AG10803 (cell line): ENCODE results near the gene CLDN9.

Source experiments
- DNase-seq: peaks from one replicate; pipeline ENCODE4 v3.0.0; 2010; ENCODE audit warnings: low read depth
- H3K4me3 ChIP-seq: 2 replicates; pipeline ENCODE4 v1.5.1; 2011; ENCODE audit warnings: mild to moderate bottlenecking, low read length, control low read depth
- TF ChIP-seq, protein P1 (sequence below): conservative IDR thresholded peaks from 2 replicates; pipeline ENCODE4 v1.5.1; 2011; ENCODE audit warnings: mild to moderate bottlenecking, low read length, control low read depth, inconsistent platforms

Gene CLDN9

DNA sequence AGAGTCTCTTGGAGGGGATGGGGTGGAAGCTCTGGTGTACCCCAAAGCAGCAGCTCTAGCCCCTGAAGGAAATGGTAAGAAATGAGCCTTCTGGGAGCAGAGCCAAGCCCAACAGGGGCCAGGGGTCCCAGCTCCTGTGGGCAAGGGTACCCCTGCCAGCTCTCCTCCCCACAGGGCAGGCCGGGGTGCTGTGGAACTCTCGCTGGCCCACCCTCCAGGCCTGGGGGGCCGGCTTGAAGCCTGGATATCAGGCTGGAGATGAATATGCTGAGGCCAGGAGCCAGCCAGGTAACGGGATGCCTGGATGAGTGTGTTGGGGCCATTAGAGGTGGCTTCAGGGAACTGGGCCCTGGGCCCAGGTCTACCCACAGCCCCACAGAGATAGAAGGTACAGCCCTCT, 12.2 kb upstream of the CLDN9 start:
- no peak for DNase-seq
- H3K4me3 ChIP-seq = no peak overlapping the region
- TF ChIP-seq, protein P1, sequence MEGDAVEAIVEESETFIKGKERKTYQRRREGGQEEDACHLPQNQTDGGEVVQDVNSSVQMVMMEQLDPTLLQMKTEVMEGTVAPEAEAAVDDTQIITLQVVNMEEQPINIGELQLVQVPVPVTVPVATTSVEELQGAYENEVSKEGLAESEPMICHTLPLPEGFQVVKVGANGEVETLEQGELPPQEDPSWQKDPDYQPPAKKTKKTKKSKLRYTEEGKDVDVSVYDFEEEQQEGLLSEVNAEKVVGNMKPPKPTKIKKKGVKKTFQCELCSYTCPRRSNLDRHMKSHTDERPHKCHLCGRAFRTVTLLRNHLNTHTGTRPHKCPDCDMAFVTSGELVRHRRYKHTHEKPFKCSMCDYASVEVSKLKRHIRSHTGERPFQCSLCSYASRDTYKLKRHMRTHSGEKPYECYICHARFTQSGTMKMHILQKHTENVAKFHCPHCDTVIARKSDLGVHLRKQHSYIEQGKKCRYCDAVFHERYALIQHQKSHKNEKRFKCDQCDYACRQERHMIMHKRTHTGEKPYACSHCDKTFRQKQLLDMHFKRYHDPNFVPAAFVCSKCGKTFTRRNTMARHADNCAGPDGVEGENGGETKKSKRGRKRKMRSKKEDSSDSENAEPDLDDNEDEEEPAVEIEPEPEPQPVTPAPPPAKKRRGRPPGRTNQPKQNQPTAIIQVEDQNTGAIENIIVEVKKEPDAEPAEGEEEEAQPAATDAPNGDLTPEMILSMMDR = no peak

DNA sequence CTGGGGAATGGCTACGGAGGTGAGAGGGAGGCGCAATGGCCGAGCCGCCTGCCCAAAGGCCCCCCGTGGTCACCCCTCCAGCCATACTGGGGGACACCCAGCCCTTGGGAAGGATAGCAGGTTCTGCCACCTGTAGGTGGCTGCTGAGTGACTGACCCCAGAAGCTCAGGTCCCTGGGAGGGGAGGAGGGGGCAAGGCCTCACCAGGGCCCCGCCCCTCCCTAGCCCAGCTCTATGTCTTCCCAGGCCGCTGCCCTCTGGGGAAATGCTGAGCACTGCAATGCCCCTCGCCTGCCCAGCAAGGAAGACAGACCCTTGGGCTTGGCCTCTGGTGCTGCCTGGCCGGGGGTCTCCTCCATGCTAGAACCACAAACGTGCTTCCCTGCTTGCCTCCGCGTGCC, 11.4 kb upstream of the CLDN9 start:
- no peak for DNase-seq
- H3K4me3 ChIP-seq = no peak overlapping the region
- TF ChIP-seq, protein P1 = no peak

DNA sequence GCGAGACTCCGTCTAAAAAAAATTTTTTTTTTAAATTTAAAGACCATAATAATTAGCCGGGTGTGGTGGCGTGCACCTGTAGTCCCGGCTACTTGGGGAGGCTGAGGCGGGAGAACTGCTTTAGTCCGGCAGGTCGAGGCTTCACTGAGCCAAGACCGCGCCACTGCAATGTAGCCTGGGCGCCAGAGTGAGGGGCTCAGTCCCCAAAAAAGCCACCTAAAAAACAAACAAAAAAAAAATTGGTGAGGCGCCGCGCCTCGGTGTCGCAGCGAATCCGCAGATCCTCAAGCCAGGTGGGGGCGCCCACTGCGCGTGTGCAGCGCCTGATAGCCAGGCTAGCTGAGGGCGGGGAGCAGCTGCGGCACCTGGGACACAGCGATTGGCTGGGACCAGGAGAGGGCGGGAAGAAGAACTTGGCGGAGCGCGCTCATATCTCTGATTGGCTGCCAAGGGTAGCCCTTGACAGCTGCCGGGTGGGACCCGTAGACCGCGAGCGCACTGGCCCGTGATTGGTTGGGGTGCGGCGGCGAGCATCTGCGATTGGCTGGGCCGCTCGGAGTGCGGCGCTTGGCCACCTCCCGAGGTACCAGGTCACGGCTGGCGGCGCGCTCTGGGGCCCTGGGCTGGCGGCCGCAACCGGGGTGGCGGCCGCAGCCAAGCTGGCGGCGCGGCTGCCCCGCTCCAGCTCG, 9.0 kb upstream of the CLDN9 start:
- DNase-seq = peak; percentile 98
- TF ChIP-seq, protein P1 = peak; percentile 39
- no peak overlapping the region for H3K4me3 ChIP-seq

DNA sequence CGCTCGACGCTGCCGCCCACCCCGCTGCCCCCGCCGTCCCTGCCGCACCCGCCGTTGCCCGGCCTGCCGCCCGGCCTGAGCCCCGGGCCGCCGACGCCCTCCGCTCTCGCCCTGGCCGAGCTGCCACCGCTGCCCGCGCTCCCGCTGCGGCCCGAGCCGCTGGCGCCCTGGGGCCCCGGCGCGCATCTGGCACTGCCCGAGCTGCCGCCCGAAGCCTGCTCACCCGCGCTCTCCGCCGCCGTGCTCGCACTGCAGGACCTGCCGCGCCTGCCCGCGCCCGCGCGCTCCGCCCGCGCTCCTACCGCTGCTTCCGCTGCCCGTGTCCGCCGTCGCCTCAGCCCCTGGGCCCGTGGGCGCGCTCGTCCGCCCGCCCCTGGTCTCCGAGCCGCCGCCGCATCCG, 8.4 kb upstream of the CLDN9 start:
- H3K4me3 ChIP-seq = no peak overlapping the region
- no peak for DNase-seq
- TF ChIP-seq, protein P1 = no peak

DNA sequence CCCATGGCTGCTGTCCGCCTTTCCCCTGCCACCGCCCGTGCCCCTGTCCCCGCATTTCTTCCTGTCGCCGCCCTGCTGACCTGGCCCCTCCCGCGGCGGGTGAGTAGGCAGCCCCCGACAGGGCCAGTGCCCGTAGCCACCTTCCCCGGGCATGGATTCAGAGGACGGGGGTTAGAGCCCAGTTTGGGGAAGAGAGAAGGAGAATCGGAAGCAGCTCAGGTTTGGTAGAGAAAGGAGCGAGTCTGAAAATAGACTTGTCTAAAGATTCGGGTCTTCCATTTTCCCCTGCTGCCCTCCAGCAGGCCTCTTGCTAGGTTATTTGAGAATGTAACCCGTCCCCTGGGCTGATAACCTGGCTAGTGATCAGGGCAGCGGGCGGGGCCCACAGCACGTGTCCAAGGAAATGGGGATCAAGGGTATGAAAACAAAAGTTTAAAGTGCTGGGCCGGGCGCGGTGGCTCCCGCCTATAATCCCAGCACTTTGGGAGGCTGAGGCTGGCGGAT, 7.9 kb upstream of the CLDN9 start:
- DNase-seq = no peak
- TF ChIP-seq, protein P1 = no peak
- H3K4me3 ChIP-seq = peak overlapping the region; percentile 27

DNA sequence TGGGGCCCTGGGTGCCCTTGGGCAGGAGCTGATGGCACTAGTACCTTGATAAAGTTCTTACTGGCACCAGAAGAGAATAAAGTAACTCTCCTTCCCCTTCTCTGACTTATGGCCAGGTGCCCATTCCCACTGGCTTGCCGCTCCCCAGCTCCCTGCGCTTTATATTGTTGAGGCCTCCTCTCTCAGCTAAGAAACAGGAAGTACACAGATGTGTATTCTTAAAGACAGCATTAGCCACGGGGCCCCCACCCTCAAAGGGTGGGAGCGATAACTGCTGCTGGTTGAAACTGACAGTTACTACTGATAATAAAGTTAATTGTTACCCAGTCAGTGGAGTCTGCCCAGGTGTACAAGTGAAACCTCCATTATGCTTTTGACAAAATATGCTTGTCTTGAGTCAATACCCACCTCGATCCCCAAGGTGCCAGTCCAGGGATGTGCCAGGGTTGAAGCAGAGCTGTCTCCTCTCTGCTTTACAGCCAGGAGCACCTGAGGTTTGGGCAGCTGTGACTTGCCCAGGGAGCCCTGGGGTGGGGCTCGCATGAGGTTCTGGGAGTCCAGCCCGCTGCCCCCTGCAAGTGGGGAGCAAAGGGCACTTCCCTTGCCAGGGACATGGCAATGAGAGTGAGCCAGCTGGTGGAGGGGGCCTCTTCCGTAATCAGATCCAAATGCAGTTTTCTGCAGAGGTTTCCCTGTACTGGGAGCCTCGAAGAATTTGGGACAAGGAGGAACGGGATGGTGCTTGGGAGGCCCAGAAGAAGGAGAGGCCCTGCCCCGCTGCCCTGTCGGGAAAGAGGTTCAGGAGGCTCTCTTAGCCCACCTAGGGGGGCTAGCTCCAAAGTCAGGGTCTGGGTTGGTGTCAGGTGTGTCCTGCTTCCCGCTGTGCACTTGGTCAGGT, 5.4 kb upstream of the CLDN9 start:
- no peak for DNase-seq

More for the DNA sequence above, 5.4 kb upstream of the CLDN9 start:
- no peak overlapping the region for H3K4me3 ChIP-seq
- TF ChIP-seq, protein P1 = no peak
